ENCODE results near the gene HMCN1. TPM values are rescaled to one million over a fixed set of nuclear protein-coding genes. Genes with fewer than 3 reads are reported as not detected.

HMCN1 gene
- total and polyA plus RNA-seq, 2 experiments from 2014 or later = 1.6 to 8.7 TPM

DNA sequence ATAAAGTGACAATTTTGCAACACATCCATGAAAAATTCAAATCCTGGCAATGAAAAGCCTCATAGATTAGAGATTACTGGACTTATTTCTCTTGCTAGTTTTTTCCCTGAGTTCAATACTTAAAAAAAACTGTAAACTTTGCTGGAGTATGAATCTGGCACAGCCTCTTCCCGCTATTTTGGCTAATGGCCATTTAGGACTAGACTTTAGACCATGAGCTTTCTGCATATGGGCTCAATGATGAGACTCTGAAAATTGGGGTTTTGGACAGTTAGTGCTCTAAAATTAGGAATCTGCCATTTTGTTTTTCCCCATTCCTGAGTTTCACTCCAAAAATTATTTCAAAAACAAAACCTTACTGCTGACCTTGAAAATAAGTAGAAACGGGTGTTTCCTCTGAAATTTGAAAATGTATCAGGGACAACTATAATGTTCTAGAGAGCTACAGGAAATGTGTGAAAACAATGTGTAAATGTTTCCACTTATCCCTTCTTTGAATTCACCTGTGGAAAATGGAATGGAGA is 137.5 kb downstream of the HMCN1 start (continued):
- TF ChIP-seq NANOG (IDR thresholded peaks at IDR 0.05; ENCODE audit: borderline replicate concordance) = no peak
- TF ChIP-seq, protein P1, sequence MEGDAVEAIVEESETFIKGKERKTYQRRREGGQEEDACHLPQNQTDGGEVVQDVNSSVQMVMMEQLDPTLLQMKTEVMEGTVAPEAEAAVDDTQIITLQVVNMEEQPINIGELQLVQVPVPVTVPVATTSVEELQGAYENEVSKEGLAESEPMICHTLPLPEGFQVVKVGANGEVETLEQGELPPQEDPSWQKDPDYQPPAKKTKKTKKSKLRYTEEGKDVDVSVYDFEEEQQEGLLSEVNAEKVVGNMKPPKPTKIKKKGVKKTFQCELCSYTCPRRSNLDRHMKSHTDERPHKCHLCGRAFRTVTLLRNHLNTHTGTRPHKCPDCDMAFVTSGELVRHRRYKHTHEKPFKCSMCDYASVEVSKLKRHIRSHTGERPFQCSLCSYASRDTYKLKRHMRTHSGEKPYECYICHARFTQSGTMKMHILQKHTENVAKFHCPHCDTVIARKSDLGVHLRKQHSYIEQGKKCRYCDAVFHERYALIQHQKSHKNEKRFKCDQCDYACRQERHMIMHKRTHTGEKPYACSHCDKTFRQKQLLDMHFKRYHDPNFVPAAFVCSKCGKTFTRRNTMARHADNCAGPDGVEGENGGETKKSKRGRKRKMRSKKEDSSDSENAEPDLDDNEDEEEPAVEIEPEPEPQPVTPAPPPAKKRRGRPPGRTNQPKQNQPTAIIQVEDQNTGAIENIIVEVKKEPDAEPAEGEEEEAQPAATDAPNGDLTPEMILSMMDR (conservative IDR thresholded peaks at IDR 0.05; ENCODE audit: low read depth in 2 of 2) = no peak
- TF ChIP-seq STAT1 (IDR thresholded peaks at IDR 0.05; ENCODE audit: unreplicated experiment) = no peak
- no peak for TF ChIP-seq CREB1 (CRISPR knock-in tag; IDR thresholded peaks at IDR 0.05; ENCODE audit: low read depth)
- TF ChIP-seq, protein P2, sequence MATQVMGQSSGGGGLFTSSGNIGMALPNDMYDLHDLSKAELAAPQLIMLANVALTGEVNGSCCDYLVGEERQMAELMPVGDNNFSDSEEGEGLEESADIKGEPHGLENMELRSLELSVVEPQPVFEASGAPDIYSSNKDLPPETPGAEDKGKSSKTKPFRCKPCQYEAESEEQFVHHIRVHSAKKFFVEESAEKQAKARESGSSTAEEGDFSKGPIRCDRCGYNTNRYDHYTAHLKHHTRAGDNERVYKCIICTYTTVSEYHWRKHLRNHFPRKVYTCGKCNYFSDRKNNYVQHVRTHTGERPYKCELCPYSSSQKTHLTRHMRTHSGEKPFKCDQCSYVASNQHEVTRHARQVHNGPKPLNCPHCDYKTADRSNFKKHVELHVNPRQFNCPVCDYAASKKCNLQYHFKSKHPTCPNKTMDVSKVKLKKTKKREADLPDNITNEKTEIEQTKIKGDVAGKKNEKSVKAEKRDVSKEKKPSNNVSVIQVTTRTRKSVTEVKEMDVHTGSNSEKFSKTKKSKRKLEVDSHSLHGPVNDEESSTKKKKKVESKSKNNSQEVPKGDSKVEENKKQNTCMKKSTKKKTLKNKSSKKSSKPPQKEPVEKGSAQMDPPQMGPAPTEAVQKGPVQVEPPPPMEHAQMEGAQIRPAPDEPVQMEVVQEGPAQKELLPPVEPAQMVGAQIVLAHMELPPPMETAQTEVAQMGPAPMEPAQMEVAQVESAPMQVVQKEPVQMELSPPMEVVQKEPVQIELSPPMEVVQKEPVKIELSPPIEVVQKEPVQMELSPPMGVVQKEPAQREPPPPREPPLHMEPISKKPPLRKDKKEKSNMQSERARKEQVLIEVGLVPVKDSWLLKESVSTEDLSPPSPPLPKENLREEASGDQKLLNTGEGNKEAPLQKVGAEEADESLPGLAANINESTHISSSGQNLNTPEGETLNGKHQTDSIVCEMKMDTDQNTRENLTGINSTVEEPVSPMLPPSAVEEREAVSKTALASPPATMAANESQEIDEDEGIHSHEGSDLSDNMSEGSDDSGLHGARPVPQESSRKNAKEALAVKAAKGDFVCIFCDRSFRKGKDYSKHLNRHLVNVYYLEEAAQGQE (IDR thresholded peaks at IDR 0.05; ENCODE audit: unreplicated experiment) = no peak
- no peak for TF ChIP-seq POLR2AphosphoS5 (IDR thresholded peaks at IDR 0.05; ENCODE audit: low read depth)
- no peak for TF ChIP-seq ZNF114 (CRISPR knock-in tag; IDR thresholded peaks at IDR 0.05)

DNA sequence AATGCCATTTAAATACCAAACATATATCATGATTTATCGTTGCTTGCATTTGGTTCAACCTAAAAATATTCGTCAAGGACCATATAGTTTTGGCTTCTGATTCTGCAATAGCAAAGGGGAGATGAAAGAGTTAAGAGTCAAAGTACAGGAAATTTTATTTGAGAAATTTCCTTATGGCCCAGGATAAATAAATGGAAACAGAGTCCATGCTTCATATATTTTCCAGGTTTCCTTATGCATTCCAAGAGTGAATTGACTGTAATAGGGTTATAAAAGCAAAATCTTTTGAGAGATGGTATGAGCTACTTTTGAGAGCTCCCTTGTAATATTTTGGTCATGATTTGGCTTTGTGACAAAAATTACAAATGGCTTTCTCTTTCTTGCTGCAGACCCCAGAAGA is 140.1 kb downstream of the HMCN1 start:
- Histone ChIP-seq H2AFZ (no peak overlapping the region), H3K79me2 (replicated peaks; ENCODE audit: insufficient read depth) (no peaks in the 10 kb centered on the region), H3K9me2 (ENCODE audit: insufficient read depth) (0 out of 2 replicates have a peak, but pooled peaks cover 3% of the 10 kb centered on the region), H3K27me3 (ENCODE audit: insufficient read depth) (no peaks in the 10 kb centered on the region), H3F3A (replicated peaks; ENCODE audit: low read depth) (no peaks in the 10 kb centered on the region), H3K4me3 (no peak overlapping the region), H3K4me1 (ENCODE audit: insufficient read depth) (no peaks in the 10 kb centered on the region), H3K27ac (ENCODE audit: low read depth) (no peak overlapping the region), H3K36me3 (ENCODE audit: insufficient read depth) (no peaks in the 10 kb centered on the region), H4K20me1 (replicated peaks; ENCODE audit: insufficient read depth) (no peaks in the 10 kb centered on the region), H3K4me2 (no peak overlapping the region)
- no peak for ATAC-seq
- H3K36me3 Mint-ChIP-seq (ENCODE audit: low read depth) = no peaks in the 10 kb centered on the region
- H3K4me1 Mint-ChIP-seq = peaks cover 11% of the 10 kb centered on the region
- peaks cover 3% of the 10 kb centered on the region for H3K27me3 Mint-ChIP-seq (ENCODE audit: insufficient read depth, low read depth, poor library complexity)
- no peak overlapping the region for H3K27ac Mint-ChIP-seq
- no peak overlapping the region for H3K4me3 Mint-ChIP-seq
- DNase-seq (ENCODE audit: low spot score) = no peak
- H3K9me3 Mint-ChIP-seq = no peaks in the 10 kb centered on the region
- TF ChIP-seq NANOG (IDR thresholded peaks at IDR 0.05; ENCODE audit: borderline replicate concordance) (no peak), EZH2 (IDR thresholded peaks at IDR 0.05; ENCODE audit: low read depth, unreplicated experiment) (no peak), JUNB (IDR thresholded peaks at IDR 0.05; ENCODE audit: unreplicated experiment) (no peak), CREB1 (CRISPR knock-in tag; IDR thresholded peaks at IDR 0.05; ENCODE audit: low read depth) (no peak), ZNF331 (CRISPR knock-in tag; IDR thresholded peaks at IDR 0.05; ENCODE audit: low read depth) (no peak), ZNF114 (CRISPR knock-in tag; IDR thresholded peaks at IDR 0.05) (no peak)
- TF ChIP-seq, protein P3, sequence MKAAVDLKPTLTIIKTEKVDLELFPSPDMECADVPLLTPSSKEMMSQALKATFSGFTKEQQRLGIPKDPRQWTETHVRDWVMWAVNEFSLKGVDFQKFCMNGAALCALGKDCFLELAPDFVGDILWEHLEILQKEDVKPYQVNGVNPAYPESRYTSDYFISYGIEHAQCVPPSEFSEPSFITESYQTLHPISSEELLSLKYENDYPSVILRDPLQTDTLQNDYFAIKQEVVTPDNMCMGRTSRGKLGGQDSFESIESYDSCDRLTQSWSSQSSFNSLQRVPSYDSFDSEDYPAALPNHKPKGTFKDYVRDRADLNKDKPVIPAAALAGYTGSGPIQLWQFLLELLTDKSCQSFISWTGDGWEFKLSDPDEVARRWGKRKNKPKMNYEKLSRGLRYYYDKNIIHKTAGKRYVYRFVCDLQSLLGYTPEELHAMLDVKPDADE (IDR thresholded peaks at IDR 0.05) = no peak
- TF ChIP-seq, protein P4, sequence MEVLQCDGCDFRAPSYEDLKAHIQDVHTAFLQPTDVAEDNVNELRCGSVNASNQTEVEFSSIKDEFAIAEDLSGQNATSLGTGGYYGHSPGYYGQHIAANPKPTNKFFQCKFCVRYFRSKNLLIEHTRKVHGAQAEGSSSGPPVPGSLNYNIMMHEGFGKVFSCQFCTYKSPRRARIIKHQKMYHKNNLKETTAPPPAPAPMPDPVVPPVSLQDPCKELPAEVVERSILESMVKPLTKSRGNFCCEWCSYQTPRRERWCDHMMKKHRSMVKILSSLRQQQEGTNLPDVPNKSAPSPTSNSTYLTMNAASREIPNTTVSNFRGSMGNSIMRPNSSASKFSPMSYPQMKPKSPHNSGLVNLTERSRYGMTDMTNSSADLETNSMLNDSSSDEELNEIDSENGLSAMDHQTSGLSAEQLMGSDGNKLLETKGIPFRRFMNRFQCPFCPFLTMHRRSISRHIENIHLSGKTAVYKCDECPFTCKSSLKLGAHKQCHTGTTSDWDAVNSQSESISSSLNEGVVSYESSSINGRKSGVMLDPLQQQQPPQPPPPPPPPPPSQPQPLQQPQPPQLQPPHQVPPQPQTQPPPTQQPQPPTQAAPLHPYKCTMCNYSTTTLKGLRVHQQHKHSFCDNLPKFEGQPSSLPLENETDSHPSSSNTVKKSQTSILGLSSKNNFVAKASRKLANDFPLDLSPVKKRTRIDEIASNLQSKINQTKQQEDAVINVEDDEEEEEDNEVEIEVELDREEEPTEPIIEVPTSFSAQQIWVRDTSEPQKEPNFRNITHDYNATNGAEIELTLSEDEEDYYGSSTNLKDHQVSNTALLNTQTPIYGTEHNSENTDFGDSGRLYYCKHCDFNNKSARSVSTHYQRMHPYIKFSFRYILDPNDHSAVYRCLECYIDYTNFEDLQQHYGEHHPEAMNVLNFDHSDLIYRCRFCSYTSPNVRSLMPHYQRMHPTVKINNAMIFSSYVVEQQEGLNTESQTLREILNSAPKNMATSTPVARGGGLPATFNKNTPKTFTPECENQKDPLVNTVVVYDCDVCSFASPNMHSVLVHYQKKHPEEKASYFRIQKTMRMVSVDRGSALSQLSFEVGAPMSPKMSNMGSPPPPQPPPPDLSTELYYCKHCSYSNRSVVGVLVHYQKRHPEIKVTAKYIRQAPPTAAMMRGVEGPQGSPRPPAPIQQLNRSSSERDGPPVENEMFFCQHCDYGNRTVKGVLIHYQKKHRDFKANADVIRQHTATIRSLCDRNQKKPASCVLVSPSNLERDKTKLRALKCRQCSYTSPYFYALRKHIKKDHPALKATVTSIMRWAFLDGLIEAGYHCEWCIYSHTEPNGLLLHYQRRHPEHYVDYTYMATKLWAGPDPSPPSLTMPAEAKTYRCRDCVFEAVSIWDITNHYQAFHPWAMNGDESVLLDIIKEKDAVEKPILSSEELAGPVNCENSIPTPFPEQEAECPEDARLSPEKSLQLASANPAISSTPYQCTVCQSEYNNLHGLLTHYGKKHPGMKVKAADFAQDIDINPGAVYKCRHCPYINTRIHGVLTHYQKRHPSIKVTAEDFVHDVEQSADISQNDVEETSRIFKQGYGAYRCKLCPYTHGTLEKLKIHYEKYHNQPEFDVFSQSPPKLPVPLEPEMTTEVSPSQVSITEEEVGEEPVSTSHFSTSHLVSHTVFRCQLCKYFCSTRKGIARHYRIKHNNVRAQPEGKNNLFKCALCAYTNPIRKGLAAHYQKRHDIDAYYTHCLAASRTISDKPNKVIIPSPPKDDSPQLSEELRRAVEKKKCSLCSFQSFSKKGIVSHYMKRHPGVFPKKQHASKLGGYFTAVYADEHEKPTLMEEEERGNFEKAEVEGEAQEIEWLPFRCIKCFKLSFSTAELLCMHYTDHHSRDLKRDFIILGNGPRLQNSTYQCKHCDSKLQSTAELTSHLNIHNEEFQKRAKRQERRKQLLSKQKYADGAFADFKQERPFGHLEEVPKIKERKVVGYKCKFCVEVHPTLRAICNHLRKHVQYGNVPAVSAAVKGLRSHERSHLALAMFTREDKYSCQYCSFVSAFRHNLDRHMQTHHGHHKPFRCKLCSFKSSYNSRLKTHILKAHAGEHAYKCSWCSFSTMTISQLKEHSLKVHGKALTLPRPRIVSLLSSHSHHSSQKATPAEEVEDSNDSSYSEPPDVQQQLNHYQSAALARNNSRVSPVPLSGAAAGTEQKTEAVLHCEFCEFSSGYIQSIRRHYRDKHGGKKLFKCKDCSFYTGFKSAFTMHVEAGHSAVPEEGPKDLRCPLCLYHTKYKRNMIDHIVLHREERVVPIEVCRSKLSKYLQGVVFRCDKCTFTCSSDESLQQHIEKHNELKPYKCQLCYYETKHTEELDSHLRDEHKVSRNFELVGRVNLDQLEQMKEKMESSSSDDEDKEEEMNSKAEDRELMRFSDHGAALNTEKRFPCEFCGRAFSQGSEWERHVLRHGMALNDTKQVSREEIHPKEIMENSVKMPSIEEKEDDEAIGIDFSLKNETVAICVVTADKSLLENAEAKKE (CRISPR knock-in tag; IDR thresholded peaks at IDR 0.05) = no peak
